ENCODE data around the gene UNC45A.

The UNC45A gene

DNA sequence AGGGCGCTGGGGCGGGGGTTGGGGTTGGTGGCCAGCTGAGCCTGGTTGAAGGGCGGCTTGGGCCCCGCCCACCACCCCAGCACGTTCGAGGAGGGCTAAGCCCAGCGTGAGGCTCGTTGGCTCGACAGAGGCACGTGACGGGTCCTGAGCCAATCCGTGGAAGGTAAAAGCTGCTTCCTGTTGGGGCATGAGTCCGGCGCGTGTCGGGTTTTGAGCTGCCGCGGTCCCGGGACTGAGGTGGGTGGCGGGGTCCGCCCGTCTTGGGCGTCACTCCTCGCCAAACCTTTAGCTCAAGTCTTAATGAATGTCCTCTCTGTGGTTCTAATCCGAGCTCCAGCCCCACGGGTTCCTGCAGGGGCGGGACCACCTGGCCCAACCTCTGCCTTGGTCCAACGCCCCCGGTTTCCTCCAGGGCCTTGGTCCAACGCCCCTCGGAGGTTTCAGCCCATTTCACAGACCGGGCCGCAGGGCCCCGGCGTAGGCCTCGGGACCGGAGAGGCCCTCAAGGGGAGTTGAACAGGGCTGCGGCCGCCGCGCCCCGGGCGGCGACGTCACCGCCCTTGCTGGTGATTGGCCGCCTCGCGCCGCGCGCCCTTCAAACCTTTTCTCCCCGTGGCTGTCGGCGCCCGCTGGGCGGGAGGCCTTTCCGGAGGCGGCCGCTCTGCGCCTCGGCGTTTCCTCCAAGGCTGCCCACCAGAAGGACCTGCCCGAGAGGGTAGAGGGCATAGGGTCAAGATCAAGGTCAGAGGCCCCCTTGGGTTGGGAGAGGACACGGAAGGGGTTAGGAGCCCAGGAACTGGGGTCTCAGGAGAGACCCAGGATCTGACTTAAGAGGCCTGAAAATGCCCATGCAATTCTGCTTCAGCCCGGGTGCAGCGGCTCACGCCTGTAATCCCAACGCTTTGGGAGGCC, 19.9 kb downstream of the UNC45A start, which contains the start of gene RCCD1 (continued):
- TF ChIP-seq, protein P1, sequence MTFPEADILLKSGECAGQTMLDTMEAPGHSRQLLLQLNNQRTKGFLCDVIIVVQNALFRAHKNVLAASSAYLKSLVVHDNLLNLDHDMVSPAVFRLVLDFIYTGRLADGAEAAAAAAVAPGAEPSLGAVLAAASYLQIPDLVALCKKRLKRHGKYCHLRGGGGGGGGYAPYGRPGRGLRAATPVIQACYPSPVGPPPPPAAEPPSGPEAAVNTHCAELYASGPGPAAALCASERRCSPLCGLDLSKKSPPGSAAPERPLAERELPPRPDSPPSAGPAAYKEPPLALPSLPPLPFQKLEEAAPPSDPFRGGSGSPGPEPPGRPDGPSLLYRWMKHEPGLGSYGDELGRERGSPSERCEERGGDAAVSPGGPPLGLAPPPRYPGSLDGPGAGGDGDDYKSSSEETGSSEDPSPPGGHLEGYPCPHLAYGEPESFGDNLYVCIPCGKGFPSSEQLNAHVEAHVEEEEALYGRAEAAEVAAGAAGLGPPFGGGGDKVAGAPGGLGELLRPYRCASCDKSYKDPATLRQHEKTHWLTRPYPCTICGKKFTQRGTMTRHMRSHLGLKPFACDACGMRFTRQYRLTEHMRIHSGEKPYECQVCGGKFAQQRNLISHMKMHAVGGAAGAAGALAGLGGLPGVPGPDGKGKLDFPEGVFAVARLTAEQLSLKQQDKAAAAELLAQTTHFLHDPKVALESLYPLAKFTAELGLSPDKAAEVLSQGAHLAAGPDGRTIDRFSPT (tag by site-specific recombination; IDR thresholded peaks at IDR 0.05): peak; percentile 86
- no peak for TF ChIP-seq ZNF777 (tag by site-specific recombination; IDR thresholded peaks at IDR 0.05; ENCODE audit: borderline replicate concordance)
- TF ChIP-seq, protein P2, sequence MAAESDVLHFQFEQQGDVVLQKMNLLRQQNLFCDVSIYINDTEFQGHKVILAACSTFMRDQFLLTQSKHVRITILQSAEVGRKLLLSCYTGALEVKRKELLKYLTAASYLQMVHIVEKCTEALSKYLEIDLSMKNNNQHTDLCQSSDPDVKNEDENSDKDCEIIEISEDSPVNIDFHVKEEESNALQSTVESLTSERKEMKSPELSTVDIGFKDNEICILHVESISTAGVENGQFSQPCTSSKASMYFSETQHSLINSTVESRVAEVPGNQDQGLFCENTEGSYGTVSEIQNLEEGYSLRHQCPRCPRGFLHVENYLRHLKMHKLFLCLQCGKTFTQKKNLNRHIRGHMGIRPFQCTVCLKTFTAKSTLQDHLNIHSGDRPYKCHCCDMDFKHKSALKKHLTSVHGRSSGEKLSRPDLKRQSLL (tag by site-specific recombination; IDR thresholded peaks at IDR 0.05): peak; percentile 23; the same call in 1 of the 2 replicates
- peak; percentile 86 for TF ChIP-seq ZNF2 (tag by site-specific recombination; IDR thresholded peaks at IDR 0.05)
- no peak for TF ChIP-seq ZNF433 (tag by site-specific recombination; IDR thresholded peaks at IDR 0.05; ENCODE audit: low read depth)
- no peak for TF ChIP-seq ZNF48 (tag by site-specific recombination; IDR thresholded peaks at IDR 0.05)
- TF ChIP-seq IKZF3 (tag by site-specific recombination; IDR thresholded peaks at IDR 0.05): no peak
- TF ChIP-seq ZNF837 (tag by site-specific recombination; IDR thresholded peaks at IDR 0.05): 0 out of 2 replicates have a peak, but pooled peaks have one; percentile 51
- peak; percentile 31; the same call in 1 of the 2 replicates for TF ChIP-seq ZNF10 (tag by site-specific recombination; IDR thresholded peaks at IDR 0.05)
- peak; percentile 30; the same call in 1 of the 2 replicates for TF ChIP-seq ZNF391 (tag by site-specific recombination; IDR thresholded peaks at IDR 0.05; ENCODE audit: borderline replicate concordance, low read depth)
- TF ChIP-seq ZNF571 (tag by site-specific recombination; IDR thresholded peaks at IDR 0.05): no peak
- no peak for TF ChIP-seq ZNF544 (tag by site-specific recombination; IDR thresholded peaks at IDR 0.05)
- peak; percentile 64; the same call in 1 of the 2 replicates for TF ChIP-seq YY1 (tag by site-specific recombination; IDR thresholded peaks at IDR 0.05)
- TF ChIP-seq KLF8 (tag by site-specific recombination; IDR thresholded peaks at IDR 0.05): peak; percentile 98
- no peak for TF ChIP-seq ZNF133 (tag by site-specific recombination; IDR thresholded peaks at IDR 0.05)
- TF ChIP-seq ZBTB17 (tag by site-specific recombination; IDR thresholded peaks at IDR 0.05): peak; percentile 39
- no peak; the same call in 1 of the 2 replicates for TF ChIP-seq ZNF423 (tag by site-specific recombination; IDR thresholded peaks at IDR 0.05)
- TF ChIP-seq ZNF555 (tag by site-specific recombination; conservative IDR thresholded peaks at IDR 0.05): no peak
- TF ChIP-seq ZNF157 (tag by site-specific recombination; IDR thresholded peaks at IDR 0.05): no peak
- no peak; the same call in 1 of the 2 replicates for TF ChIP-seq FEZF1 (tag by site-specific recombination; IDR thresholded peaks at IDR 0.05)
- peak; percentile 96 for TF ChIP-seq ZNF501 (tag by site-specific recombination; IDR thresholded peaks at IDR 0.05)
- TF ChIP-seq, protein P3, sequence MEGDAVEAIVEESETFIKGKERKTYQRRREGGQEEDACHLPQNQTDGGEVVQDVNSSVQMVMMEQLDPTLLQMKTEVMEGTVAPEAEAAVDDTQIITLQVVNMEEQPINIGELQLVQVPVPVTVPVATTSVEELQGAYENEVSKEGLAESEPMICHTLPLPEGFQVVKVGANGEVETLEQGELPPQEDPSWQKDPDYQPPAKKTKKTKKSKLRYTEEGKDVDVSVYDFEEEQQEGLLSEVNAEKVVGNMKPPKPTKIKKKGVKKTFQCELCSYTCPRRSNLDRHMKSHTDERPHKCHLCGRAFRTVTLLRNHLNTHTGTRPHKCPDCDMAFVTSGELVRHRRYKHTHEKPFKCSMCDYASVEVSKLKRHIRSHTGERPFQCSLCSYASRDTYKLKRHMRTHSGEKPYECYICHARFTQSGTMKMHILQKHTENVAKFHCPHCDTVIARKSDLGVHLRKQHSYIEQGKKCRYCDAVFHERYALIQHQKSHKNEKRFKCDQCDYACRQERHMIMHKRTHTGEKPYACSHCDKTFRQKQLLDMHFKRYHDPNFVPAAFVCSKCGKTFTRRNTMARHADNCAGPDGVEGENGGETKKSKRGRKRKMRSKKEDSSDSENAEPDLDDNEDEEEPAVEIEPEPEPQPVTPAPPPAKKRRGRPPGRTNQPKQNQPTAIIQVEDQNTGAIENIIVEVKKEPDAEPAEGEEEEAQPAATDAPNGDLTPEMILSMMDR (tag by site-specific recombination; IDR thresholded peaks at IDR 0.05): no peak
- peak; percentile 34; the same call in 1 of the 2 replicates for TF ChIP-seq OVOL3 (tag by site-specific recombination; IDR thresholded peaks at IDR 0.05)
- TF ChIP-seq, protein P4, sequence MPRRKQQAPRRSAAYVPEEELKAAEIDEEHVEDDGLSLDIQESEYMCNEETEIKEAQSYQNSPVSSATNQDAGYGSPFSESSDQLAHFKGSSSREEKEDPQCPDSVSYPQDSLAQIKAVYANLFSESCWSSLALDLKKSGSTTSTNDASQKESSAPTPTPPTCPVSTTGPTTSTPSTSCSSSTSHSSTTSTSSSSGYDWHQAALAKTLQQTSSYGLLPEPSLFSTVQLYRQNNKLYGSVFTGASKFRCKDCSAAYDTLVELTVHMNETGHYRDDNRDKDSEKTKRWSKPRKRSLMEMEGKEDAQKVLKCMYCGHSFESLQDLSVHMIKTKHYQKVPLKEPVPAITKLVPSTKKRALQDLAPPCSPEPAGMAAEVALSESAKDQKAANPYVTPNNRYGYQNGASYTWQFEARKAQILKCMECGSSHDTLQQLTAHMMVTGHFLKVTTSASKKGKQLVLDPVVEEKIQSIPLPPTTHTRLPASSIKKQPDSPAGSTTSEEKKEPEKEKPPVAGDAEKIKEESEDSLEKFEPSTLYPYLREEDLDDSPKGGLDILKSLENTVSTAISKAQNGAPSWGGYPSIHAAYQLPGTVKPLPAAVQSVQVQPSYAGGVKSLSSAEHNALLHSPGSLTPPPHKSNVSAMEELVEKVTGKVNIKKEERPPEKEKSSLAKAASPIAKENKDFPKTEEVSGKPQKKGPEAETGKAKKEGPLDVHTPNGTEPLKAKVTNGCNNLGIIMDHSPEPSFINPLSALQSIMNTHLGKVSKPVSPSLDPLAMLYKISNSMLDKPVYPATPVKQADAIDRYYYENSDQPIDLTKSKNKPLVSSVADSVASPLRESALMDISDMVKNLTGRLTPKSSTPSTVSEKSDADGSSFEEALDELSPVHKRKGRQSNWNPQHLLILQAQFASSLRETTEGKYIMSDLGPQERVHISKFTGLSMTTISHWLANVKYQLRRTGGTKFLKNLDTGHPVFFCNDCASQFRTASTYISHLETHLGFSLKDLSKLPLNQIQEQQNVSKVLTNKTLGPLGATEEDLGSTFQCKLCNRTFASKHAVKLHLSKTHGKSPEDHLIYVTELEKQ (tag by site-specific recombination; IDR thresholded peaks at IDR 0.05; ENCODE audit: borderline replicate concordance): 0 out of 2 replicates have a peak, but pooled peaks have one; percentile 13
- peak; percentile 35 for TF ChIP-seq ZIC2 (tag by site-specific recombination; IDR thresholded peaks at IDR 0.05)
- no peak for TF ChIP-seq ZNF514 (tag by site-specific recombination; IDR thresholded peaks at IDR 0.05)
- no peak for TF ChIP-seq ZNF354C (tag by site-specific recombination; IDR thresholded peaks at IDR 0.05; ENCODE audit: borderline replicate concordance, low read depth)
- no peak for TF ChIP-seq ZNF302 (tag by site-specific recombination; IDR thresholded peaks at IDR 0.05; ENCODE audit: low read depth)
- peak; percentile 74; the same call in 1 of the 2 replicates for TF ChIP-seq BCL11B (tag by site-specific recombination; IDR thresholded peaks at IDR 0.05; ENCODE audit: low read depth)
- no peak for TF ChIP-seq ZNF202 (tag by site-specific recombination; IDR thresholded peaks at IDR 0.05; ENCODE audit: borderline replicate concordance)
- TF ChIP-seq ZFP69B (tag by site-specific recombination; IDR thresholded peaks at IDR 0.05): peak; percentile 89
